Vagina (tissue), 2 donors: Measurements from ENCODE around the gene TCF7L1. TPM values are rescaled to one million over a fixed set of nuclear protein-coding genes. Genes with fewer than 3 reads are reported as not detected.

Source experiments
- DNase-seq, 2 donors: peaks; one replicate each; pipeline ENCODE4 v3.0.0-alpha.2; 2017; ENCODE audit errors: extremely low spot score in 2 of 2
- H3K27ac ChIP-seq: fragments of 200-600 bp; sonication (generic); one replicate; pipeline ENCODE4 v1.5.1; 2019
- H3K27me3 ChIP-seq: fragments of 200-600 bp; sonication (generic); one replicate; pipeline ENCODE4 v1.5.1; 2019
- H3K36me3 ChIP-seq, 2 donors: fragments of 200-600 bp; sonication (generic); one replicate each; pipeline ENCODE4 v1.5.1; 2017 to 2019
- H3K4me1 ChIP-seq: fragments of 200-600 bp; sonication (generic); one replicate; pipeline ENCODE4 v1.5.1; 2019
- H3K4me3 ChIP-seq, 2 donors: fragments of 200-600 bp; sonication (generic); 1 replicate in 1 of 2; 2 replicates in 1 of 2; pipeline ENCODE4 v1.5.1; 2016 to 2019
- H3K9me3 ChIP-seq: fragments of 200-600 bp; sonication (generic); one replicate; pipeline ENCODE4 v1.5.1; 2019
- CTCF ChIP-seq, 3 experiments: fragments of 450-650 bp in 2 of 3; fragments of 200-600 bp in 1 of 3; sonication (generic) in 1 of 3; IDR thresholded peaks; one replicate each; pipeline ENCODE4 v1.5.1; 2017 to 2019; ENCODE audit warnings: antibody characterized with exemption in 3 of 3, mild to moderate bottlenecking in 2 of 3, moderate library complexity in 2 of 3
- POLR2A ChIP-seq, 2 donors: fragments of 450-650 bp; IDR thresholded peaks; one replicate each; pipeline ENCODE4 v1.6.1; 2017; ENCODE audit warnings: antibody characterized with exemption in 2 of 2, mild to moderate bottlenecking in 2 of 2, moderate library complexity in 2 of 2
- POLR2AphosphoS5 ChIP-seq, 2 donors: sonication (generic); formaldehyde crosslinking; IDR thresholded peaks; one replicate each; pipeline ENCODE4 v1.9.0; 2017; ENCODE audit warnings: antibody characterized with exemption in 2 of 2, mild to moderate bottlenecking in 2 of 2, low read depth in 1 of 2; ENCODE audit not compliant: insufficient read depth in 1 of 2
- intact Hi-C: fragments of 100-400 bp; cut with DNase I; formaldehyde crosslinking; loops from one replicate; pipeline ENCODE4 v1.15.1; 2023
- total RNA-seq: library from RNA; depleted of rRNA; stranded (reverse); fragments of >200 nt; gene quantifications from one replicate; pipeline ENCODE4 v1.2.3, GENCODE V29; 2016

The TCF7L1 gene
- total RNA-seq, 1 donor from 2014 or later, result 8.3 TPM

GRCh38 chr2:85250045-85250444, 116.9 kb downstream of the TCF7L1 start:
- Histone ChIP-seq H3K36me3 (no peaks in the 10 kb centered on the region), H3K9me3 (no peaks in the 10 kb centered on the region), H3K27ac (peak overlapping the region; percentile 87), H3K4me1 (peaks cover 80% of the 10 kb centered on the region), H3K27me3 (no peaks in the 10 kb centered on the region), H3K4me3 (no peak overlapping the region)
- no peak for DNase-seq
- TF ChIP-seq POLR2AphosphoS5 (IDR thresholded peaks at IDR 0.05; ENCODE audit: insufficient read depth in 1 of 2, low read depth in 1 of 2) (no peak), POLR2A (IDR thresholded peaks at IDR 0.05) (no peak), CTCF (IDR thresholded peaks at IDR 0.05) (no peak)
- intact Hi-C loops, result no loop called here

- H3K4me3 ChIP-seq, result no peak overlapping the region
- no peaks in the 10 kb centered on the region for H3K27me3 ChIP-seq
- no peak overlapping the region for H3K27ac ChIP-seq
- peaks cover 81% of the 10 kb centered on the region for H3K4me1 ChIP-seq
- no peaks in the 10 kb centered on the region for H3K9me3 ChIP-seq
- no peak for DNase-seq
- intact Hi-C loops, result no loop called here
- TF ChIP-seq CTCF (IDR thresholded peaks at IDR 0.05) (no peak), POLR2AphosphoS5 (IDR thresholded peaks at IDR 0.05; ENCODE audit: insufficient read depth in 1 of 2, low read depth in 1 of 2) (no peak), POLR2A (IDR thresholded peaks at IDR 0.05) (no peak)
- H3K36me3 ChIP-seq, result no peaks in the 10 kb centered on the region
These were observed 118.0 kb downstream of the TCF7L1 start for GRCh38 chr2:85251070-85251616.

- Histone ChIP-seq H3K4me1 (peaks cover 81% of the 10 kb centered on the region), H3K27ac (no peak overlapping the region), H3K9me3 (no peaks in the 10 kb centered on the region), H3K4me3 (no peak overlapping the region), H3K27me3 (no peaks in the 10 kb centered on the region), H3K36me3 (no peaks in the 10 kb centered on the region)
- TF ChIP-seq POLR2A (IDR thresholded peaks at IDR 0.05), result no peak
- no peak for TF ChIP-seq POLR2AphosphoS5 (IDR thresholded peaks at IDR 0.05; ENCODE audit: insufficient read depth in 1 of 2, low read depth in 1 of 2)
- TF ChIP-seq CTCF (IDR thresholded peaks at IDR 0.05), result no peak
- intact Hi-C loops, result no loop called here
- no peak for DNase-seq
These were observed 120.7 kb downstream of the TCF7L1 start for GRCh38 chr2:85253890-85254289.

- DNase-seq, result no peak
- TF ChIP-seq POLR2A (IDR thresholded peaks at IDR 0.05), result no peak
- Histone ChIP-seq H3K27me3 (no peaks in the 10 kb centered on the region), H3K36me3 (no peaks in the 10 kb centered on the region), H3K4me3 (no peak overlapping the region), H3K27ac (peak overlapping the region; percentile 84), H3K9me3 (no peaks in the 10 kb centered on the region), H3K4me1 (peaks cover 81% of the 10 kb centered on the region)
- intact Hi-C loops, result no loop called here
These were observed 121.5 kb downstream of the TCF7L1 start for GRCh38 chr2:85254540-85255300.

GRCh38 chr2:85255456-85255812, 122.2 kb downstream of the TCF7L1 start:
- Histone ChIP-seq H3K36me3 (no peaks in the 10 kb centered on the region), H3K4me1 (peaks cover 81% of the 10 kb centered on the region), H3K27ac (peak overlapping the region; percentile 84), H3K4me3 (peak overlapping the region in 1 of 2 donors; percentile 32), H3K27me3 (no peaks in the 10 kb centered on the region), H3K9me3 (no peaks in the 10 kb centered on the region)
- TF ChIP-seq POLR2AphosphoS5 (IDR thresholded peaks at IDR 0.05; ENCODE audit: insufficient read depth in 1 of 2, low read depth in 1 of 2) (peak in 1 of 2 donors; percentile 8), POLR2A (IDR thresholded peaks at IDR 0.05) (no peak), CTCF (IDR thresholded peaks at IDR 0.05) (no peak)
- no peak for DNase-seq
- intact Hi-C loops, result no loop called here
